MCF 10A (cell line): ENCODE measurements around the gene PCSK5. TPM values are rescaled to one million over a fixed set of nuclear protein-coding genes. Genes with fewer than 3 reads are reported as not detected.

Experiments
- BruUV-seq: library from RNA; stranded (reverse); fragments of 400-500 nt; replicated peaks from 2 replicates; lab custom pipeline; 2021; lab: Mats Ljungman, UMichigan
- CTCF ChIA-PET: fragments of 300-600 bp; sonication (Branson Sonifier 250); formaldehyde crosslinking; extraction: SDS; loops from one replicate; lab custom pipeline; 2021; ENCODE audit warnings: antibody characterized with exemption, inconsistent platforms; lab: Yijun Ruan, JAX
- POLR2A ChIA-PET: fragments of 300-600, 350-650 bp; sonication (Branson Sonifier 250); formaldehyde crosslinking; extraction: SDS; loops from one replicate; lab custom pipeline; 2020; ENCODE audit warnings: antibody characterized with exemption, inconsistent platforms; lab: Yijun Ruan, JAX
- DNase-seq: peaks from one replicate; pipeline ENCODE4 v3.0.0-alpha.2; 2018; ENCODE audit not compliant: unreplicated experiment
- H3K27ac Mint-ChIP-seq: one replicate; pipeline ENCODE4 v1.8.0; 2022; ENCODE audit warnings: mild to moderate bottlenecking, low read depth, mixed read lengths; ENCODE audit not compliant: unreplicated experiment
- H3K27me3 Mint-ChIP-seq: one replicate; pipeline ENCODE4 v1.8.0; 2022; ENCODE audit warnings: mixed read lengths; ENCODE audit not compliant: insufficient read depth, unreplicated experiment
- H3K36me3 Mint-ChIP-seq: one replicate; pipeline ENCODE4 v1.8.0; 2022; ENCODE audit warnings: mild to moderate bottlenecking, moderate library complexity, mixed read lengths; ENCODE audit not compliant: insufficient read depth, unreplicated experiment
- H3K4me1 Mint-ChIP-seq: one replicate; pipeline ENCODE4 v1.8.0; 2022; ENCODE audit warnings: mixed read lengths; ENCODE audit not compliant: insufficient read depth, unreplicated experiment
- H3K4me3 Mint-ChIP-seq: one replicate; pipeline ENCODE4 v1.8.0; 2022; ENCODE audit warnings: mild to moderate bottlenecking, moderate library complexity, mixed read lengths; ENCODE audit not compliant: unreplicated experiment
- H3K9me3 Mint-ChIP-seq: one replicate; pipeline ENCODE4 v1.8.0; 2022; ENCODE audit warnings: mixed read lengths; ENCODE audit not compliant: unreplicated experiment
- CTCF ChIP-seq: fragments of 200-600 bp; IDR thresholded peaks from one replicate; pipeline ENCODE4 v1.8.0; 2022; ENCODE audit warnings: antibody characterized with exemption, mild to moderate bottlenecking; ENCODE audit not compliant: unreplicated experiment
- intact Hi-C: fragments of 100-400 bp; cut with micrococcal nuclease; formaldehyde crosslinking; loops from 2 replicates; pipeline ENCODE4 v1.14.1; 2022
- total RNA-seq: library from RNA; stranded (reverse); gene quantifications from 2 replicates; pipeline ENCODE4 v1.2.3, GENCODE V29; 2022

The PCSK5 gene
- total RNA-seq, 1 experiment from 2014 or later, result not detected

DNA sequence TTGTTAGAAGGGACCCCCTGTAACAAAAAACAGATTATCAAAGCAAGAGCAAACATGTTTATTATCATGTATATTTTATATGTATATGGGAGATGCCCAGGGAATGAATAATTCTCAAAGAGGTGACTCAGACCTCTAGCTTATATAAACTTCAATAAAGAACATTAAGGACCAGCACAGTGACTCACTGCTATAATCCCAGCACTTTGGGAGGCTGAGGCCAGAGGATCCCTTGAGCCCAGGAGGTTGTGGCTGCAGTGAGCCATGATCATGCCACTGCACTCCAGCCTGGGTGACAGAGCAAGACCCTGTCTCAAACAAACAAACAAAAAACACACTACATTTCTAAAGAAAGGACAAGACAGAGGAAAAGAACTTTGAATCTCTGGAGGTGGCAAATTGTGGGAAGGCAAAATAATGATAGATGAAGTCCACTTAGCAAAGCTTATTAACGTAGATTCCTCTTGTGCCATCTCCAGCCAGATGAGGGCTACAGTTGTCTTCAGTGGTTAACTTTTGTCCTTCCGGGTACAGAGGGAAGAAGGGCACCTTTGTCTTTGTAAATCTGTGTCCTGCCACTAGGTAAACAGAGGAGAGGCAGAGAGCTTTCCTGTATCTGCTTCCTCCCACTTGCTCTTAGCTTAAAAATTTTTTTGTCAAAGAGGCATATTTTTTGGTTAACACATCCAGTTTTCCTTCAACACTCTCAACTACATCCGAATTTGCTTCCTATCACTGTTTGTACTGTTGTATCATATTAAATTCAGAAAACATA is 511.3 kb downstream of the PCSK5 start:
- TF ChIP-seq CTCF, result no peak
- no TSS peak for BruUV-seq
- CTCF ChIA-PET, result interaction anchor here (0.6 to 3.6 kb wide), 11 partner anchors 9 to 303 kb away, joined by 3 to 26 read pairs (median 4); partner anchors contain the start of gene RFK

DNA sequence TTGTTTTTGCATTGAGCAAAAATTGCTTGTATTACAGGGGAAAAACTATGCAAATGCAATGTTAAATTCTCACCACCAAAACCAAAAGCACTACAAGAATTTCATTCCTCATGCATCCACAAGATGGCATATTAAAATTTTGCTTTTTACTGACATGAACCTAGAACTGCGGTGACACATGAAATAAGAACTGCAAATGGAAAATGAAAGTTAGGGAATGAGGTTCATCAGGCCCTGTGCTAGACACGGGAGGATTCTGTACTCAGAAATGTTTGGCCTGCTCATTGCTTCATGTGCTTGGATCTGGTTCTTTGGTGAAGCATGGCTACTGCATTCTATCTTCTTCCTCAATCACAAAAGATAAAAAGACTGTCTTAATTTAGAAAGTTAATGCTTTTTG is 512.9 kb downstream of the PCSK5 start:
- no peaks in the 10 kb centered on the region for H3K27me3 Mint-ChIP-seq
- CTCF ChIA-PET, result interaction anchor here (0.9 to 3.6 kb wide), 4 partner anchors 10 to 302 kb away, joined by 3 to 26 read pairs (median 13); partner anchors contain the start of gene RFK
- intact Hi-C loops, result loop anchor here (1.0 to 5.0 kb wide), 3 partner anchors 44 to 301 kb away; no protein-coding TSS in a partner anchor
- POLR2A ChIA-PET, result interaction anchor here (1.0 kb wide), 1 partner anchor 9 kb away, joined by 5 read pairs; the partner anchor contains the start of gene RFK
- H3K4me1 Mint-ChIP-seq, result no peaks in the 10 kb centered on the region
- peak overlapping the region; percentile 55 for H3K4me3 Mint-ChIP-seq
- no peaks in the 10 kb centered on the region for H3K36me3 Mint-ChIP-seq
- H3K9me3 Mint-ChIP-seq, result no peaks in the 10 kb centered on the region
- peak overlapping the region; percentile 90 for H3K27ac Mint-ChIP-seq
- TF ChIP-seq CTCF, result peak; percentile 33
- DNase-seq, result peak; percentile 74
- BruUV-seq, result no TSS peak

More for the DNA sequence above, 511.3 kb downstream of the PCSK5 start:
- Mint-ChIP-seq H3K9me3 (no peaks in the 10 kb centered on the region), H3K27me3 (no peaks in the 10 kb centered on the region), H3K36me3 (no peaks in the 10 kb centered on the region), H3K4me1 (no peaks in the 10 kb centered on the region), H3K4me3 (no peak overlapping the region), H3K27ac (no peak overlapping the region)
- DNase-seq, result no peak
- POLR2A ChIA-PET, result interaction anchor here (0.6 kb wide), 1 partner anchor 19 kb away, joined by 3 read pairs; no protein-coding TSS in a partner anchor
- intact Hi-C loops, result loop anchor here (5.0 kb wide), 1 partner anchor 46 kb away; no protein-coding TSS in a partner anchor

DNA sequence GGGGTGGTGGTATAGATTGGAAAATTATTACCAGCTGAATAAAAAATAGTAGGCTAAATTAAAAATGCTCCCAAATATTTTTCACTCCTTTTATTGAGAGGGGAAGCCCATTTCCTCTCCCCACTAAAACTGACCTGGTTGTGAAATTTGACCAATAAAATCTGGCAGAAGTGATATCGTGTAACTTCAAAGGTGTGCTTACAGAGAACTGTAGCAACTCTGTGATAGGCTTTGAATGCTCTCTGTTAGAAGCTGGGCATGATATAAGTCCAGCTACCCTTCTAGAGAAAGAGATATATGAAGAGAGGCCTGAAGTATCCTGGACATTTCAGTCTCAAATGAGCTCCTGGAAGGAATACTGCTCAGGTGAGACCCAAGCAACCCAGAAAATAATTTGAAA is 513.9 kb downstream of the PCSK5 start:
- POLR2A ChIA-PET, result interaction anchor here (0.7 to 1.5 kb wide), 2 partner anchors 10 to 1483 kb away, joined by 4 to 8 read pairs; partner anchors contain the start of gene RFK
- H3K27ac Mint-ChIP-seq, result no peak overlapping the region

More for the DNA sequence above, 513.9 kb downstream of the PCSK5 start:
- Mint-ChIP-seq H3K9me3 (no peaks in the 10 kb centered on the region), H3K4me1 (no peaks in the 10 kb centered on the region), H3K27me3 (no peaks in the 10 kb centered on the region), H3K36me3 (no peaks in the 10 kb centered on the region), H3K4me3 (no peak overlapping the region)
- no peak for DNase-seq
- BruUV-seq, result no TSS peak
- CTCF ChIA-PET, result interaction anchor here (0.6 to 2.0 kb wide), 10 partner anchors 10 to 1517 kb away, joined by 3 to 10 read pairs (median 4); partner anchors contain the start of gene RFK
- intact Hi-C loops, result loop anchor here (5.0 kb wide), 1 partner anchor 43 kb away; no protein-coding TSS in a partner anchor
- TF ChIP-seq CTCF, result no peak
